Kasumi-1 (cell line): ENCODE data around the gene UCN.
"Not testable (repeated sequence)": the region's sequence is repeated elsewhere in the genome, so short reads cannot be mapped to it uniquely, and the experiment has no call there.

Experiments used
- DNase-seq, 2 experiments: peaks; one replicate each; lab custom pipeline; 2025; lab: John Stamatoyannopoulos, UW

The UCN gene, protein sequence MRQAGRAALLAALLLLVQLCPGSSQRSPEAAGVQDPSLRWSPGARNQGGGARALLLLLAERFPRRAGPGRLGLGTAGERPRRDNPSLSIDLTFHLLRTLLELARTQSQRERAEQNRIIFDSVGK

GRCh38 chr2:27308359-27308881 lies at the start of gene UCN:
Gene UCN, minus strand, starts transcription at chr2:27308445. Its CDS starts 550 bp downstream, at chr2:27307895.
- no peak for DNase-seq

GRCh38 chr2:27356382-27357181 lies 48.3 kb upstream of the UCN start, which contains the start of gene GTF3C2:
Gene GTF3C2, minus strand, starts transcription at chr2:27356764. Its CDS starts 13,210 bp downstream, at chr2:27343554.
- peak; percentile 94 to 95 for DNase-seq

DNA sequence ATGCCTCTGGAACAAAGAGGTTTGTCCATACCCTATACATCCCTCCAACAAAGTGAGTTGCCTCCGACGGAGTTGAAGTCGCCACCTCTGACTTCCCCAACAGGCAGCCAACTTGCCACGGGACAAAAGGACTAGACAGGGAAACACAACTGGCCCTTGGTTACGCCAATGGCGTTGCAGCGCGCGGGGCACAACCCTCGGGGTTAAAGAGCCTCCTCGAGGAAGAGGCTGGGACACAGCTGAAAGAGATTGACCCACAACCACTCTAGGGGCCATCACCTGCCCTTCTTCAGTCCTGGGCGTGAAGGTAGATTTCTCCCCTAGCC lies 47.8 kb upstream of the UCN start:
- peak; percentile 62 to 68 for DNase-seq

- no peak for DNase-seq
Observed at GRCh38 chr2:27354597-27354927, 46.3 kb upstream of the UCN start.

DNA sequence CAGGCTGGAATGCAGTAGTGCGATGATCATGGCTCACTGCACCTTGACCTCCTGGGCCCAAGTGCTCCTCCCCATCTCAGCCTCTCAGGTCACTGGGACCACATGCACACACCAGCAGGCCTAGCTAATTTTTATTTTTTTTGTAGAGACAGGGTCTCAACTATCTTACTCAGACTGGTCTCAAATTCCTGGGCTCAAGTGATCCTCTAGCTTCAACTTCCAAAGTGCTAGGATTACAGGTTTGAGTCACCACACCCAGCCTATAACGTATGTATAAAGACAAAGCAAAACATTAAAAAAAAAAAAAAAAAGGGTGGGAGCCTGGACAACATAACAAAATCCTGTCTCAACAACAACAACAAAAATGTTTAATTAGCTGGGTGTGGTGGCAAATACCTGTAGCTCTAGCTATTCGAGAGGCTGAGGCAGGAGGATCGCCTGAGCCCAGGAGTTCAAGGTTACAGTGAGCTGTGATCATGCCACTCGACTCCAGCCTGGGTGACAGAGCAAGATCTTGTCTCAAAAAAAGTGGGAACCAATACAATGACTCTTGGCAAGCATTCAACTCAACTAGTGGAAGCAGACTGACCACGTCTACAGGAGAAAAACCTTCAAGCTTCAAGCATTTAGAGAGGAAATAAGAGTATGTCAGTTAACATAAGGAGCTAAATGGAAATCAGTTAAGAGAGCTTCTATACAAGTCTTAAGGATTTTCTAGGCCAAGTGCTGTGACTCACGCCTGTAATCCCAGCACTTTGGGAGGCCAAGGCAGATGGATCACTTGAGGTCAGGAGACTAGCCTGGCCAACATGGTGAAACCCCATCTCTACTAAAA lies 45.7 kb upstream of the UCN start:
- peak in 1 of 2 experiments; percentile 20 for DNase-seq

DNA sequence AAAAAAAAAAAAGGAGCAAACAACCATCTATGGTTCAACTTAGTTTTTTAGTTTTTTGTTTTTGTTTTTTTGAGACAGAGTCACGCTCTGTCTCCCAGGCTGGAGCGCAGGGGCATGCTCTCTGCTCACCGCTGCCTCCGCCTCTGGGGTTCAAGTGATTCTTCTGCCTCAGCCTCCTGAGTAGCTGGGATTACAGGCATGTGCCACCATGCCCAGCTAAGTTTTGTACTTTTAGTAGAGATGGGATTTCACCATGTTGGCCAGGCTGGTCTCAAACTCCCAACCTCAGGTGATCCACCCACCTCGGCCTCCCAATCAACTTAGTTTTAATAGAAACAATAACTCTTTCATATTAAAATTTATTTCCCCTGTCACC lies 45.1 kb upstream of the UCN start:
- DNase-seq: not testable (repeated sequence)

DNA sequence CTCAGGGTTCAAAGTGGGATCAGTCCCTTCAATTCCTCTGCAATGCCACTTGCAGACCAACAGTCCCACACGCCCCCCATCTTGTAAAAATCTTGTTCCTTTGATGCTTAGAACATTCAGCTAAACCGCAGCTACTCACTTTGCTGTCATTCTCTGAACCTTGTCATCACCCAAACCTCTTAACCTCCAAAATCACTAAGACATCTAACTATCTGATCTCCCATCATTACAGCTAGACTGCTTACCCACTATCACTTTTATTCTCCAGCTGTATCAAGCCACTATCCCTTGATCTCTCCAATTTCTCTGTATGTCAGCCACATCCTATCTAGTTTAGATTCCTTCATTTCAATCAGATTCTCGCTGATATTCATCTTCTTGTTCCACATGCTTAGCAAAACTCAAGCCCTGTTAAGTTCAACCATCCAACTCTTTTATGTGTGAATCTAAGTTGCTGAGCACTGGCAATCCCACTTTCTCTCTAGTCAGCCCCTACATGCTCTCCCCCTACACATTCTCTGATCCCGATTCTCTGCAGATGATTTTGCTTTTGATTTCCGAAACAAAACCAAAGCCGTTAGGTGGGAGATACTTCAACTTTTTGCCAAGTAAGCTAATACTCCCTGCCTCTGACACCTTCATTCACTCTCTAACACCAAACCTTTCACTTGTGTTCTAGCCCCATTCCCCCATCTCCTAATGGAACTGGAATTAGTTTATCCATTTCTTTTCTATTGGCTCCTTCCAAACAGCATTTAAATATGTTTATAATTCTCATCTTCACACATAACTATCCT lies 43.8 kb upstream of the UCN start:
- DNase-seq: no peak

- no peak for DNase-seq
Observed at GRCh38 chr2:27350106-27350693, 42.0 kb upstream of the UCN start.

DNA sequence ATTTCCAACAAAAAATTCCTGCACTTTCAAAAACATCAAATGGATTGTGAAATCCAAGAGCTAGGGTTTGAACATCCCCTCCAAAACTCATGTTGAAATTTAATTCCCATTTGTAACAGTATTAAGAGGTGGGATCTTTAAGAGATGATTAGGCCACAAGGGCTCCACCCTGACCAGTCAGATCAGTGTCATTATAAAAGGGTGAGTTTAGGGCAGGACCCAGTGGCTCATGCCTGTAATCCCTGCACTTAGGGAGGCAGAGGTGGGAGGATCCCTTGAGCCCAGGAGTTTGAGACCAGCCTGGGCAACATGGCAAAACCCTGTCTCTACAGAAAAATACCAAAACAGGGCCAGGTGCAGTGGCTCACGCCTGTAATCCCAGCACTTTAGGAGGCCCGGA lies 39.4 kb upstream of the UCN start:
- DNase-seq: no peak

DNA sequence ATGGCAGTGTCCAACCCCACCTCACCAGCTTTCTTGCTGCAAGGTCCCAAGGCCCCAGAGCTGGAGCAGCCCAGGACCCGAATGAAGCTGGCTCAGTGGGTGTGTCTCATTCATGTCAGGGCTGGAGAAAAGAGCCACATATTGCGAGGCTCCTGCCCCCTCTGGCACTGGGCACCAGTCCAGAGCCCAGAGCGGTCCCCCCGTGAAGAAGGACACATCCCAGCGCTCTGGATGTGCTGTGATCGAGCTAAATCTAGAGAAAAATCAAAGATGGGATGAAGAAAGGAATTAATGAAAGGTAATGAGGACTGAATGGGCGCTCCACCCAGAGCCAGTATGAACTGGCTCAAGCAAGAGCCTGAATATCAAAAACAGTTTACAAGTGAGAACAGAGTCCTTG lies 27.9 kb upstream of the UCN start:
- DNase-seq: no peak

DNA sequence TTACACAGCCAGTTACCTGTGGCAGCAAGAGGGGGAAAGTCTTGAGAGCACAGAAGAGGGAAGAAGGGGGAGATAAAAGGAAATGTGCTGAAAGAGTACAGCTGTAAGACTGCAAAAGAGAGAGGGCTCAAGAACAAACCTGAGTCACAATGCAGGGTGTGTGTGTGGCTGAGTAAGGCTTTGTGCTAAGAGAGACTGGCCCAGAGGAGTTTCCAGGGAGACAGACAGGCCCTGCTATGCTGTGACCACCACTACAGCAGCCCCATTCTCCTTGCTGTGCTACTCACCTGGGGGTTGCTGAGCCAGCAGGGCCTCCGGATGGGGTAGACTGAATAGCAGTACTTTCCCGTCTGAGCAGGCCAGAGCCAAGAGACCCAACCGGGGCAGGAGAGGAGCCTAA lies 27.1 kb upstream of the UCN start:
- DNase-seq: no peak

DNA sequence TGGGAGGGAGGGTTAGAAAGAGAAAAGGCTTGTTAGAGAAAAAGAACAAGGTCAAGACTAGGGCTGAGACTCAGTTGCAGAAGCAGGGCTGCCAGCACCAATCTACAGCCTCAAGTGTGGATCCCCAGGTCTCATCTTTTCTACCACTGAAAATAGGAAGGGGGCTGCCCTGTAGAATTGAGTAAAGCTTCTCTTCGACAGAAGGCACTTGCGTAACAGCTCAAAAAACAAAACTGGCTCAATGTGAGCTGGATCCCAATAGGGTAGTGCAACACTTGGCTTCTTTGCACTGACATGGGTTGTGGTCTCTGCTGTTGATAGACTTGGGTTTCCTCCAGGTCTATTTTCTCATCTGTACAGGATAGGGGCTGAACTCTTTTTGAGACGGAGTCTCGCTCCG lies 16.5 kb upstream of the UCN start:
- DNase-seq: no peak

DNA sequence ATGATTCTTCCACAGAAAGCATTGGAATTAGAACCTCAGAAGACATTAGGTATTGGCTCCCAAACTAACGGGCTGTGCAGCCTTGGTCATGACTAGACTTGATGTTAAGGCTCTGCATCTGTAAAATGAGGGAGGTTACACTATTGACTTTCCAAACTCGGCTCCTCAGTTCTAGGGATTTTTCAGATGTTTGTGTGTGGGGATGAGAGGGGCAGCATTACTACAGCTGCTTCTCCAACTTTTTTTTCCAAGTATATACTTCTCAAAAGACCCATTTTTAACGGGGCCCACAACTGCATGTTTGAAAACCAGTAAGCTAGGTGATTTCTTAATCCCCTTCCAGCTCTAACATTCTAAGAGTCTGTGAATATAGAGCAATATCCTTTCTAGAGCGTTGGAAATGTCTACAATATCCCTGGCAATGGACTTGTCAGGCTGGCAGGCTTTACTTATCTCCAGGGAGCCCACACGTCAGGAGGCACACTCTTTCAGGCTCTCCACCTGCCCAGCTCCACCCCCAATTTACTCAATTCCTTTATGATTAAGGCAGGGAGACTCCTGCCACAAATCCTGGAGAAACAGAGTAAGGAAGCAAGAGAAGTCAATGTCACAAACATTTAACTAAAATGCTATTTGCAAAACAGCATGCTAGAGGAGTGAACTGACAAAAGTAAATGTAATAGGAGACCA lies 15.5 kb upstream of the UCN start:
- DNase-seq: peak in 1 of 2 experiments; percentile 64

GRCh38 chr2:27322766-27323595 lies 14.7 kb upstream of the UCN start, which contains the start of gene MPV17:
Gene MPV17, minus strand, starts transcription at chr2:27323097. Its CDS starts 580 bp downstream, at chr2:27322517.
- peak; percentile 86 to 89 for DNase-seq

- peak; percentile 52 to 54 for DNase-seq
Observed at GRCh38 chr2:27322301-27322765, 14.1 kb upstream of the UCN start.

GRCh38 chr2:27320958-27321543 lies 12.8 kb upstream of the UCN start:
- DNase-seq: peak in 1 of 2 experiments; percentile 8

DNA sequence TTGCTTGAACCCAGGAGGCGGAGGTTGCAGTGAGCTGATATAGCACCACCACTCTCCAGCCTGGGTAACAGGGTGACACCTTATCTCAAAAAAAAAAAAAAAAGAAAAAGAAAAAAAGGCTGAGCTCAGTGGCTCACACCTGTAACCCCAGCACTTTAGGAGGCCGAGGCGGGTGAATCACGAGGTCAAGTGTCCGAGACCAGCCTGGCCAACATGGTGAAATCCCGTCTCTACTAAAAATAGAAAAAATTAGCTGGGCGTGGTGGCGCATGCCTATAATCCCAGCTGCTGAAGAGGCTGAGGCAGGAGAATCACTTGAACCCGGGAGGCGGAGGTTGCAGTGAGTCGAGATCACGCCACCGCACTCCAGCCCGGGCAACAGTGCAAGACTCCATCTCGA lies 11.6 kb upstream of the UCN start:
- DNase-seq: not testable (repeated sequence)

GRCh38 chr2:27316655-27317412 lies 8.6 kb upstream of the UCN start:
- DNase-seq: no peak

- DNase-seq: no peak
Observed at GRCh38 chr2:27315122-27315521, 6.9 kb upstream of the UCN start.
